ENCODE results near the gene ABCA4. TPM values are rescaled to one million over a fixed set of nuclear protein-coding genes. Genes with fewer than 3 reads are reported as not detected.

Gene ABCA4
- total RNA-seq, 4 donors from 2014 or later, result 0.49 to 2.0 (median 1.0) TPM; not detected in 1

- Histone ChIP-seq H3K4me1 (peaks cover 0 to 6% of the 10 kb centered on the region in 2 donors), H3K27ac (no peak overlapping the region), H3K27me3 (no peaks in the 10 kb centered on the region), H3K4me3 (no peak overlapping the region), H3K36me3 (no peaks in the 10 kb centered on the region), H3K9me3 (no peaks in the 10 kb centered on the region)
- intact Hi-C loops (cut with DNase I; ENCODE audit: low total_unique reads), result no loop called here
- no peak for DNase-seq
- no peak for TF ChIP-seq POLR2A (IDR thresholded peaks at IDR 0.05)
- no peak for TF ChIP-seq CTCF (IDR thresholded peaks at IDR 0.05)
These were observed 143.4 kb downstream of the ABCA4 start for GRCh38 chr1:93977598-93977945.

GRCh38 chr1:93976711-93977597 lies 144.0 kb downstream of the ABCA4 start:
- no peak for DNase-seq
- TF ChIP-seq POLR2A (IDR thresholded peaks at IDR 0.05) (no peak), CTCF (IDR thresholded peaks at IDR 0.05) (no peak)
- intact Hi-C loops (cut with DNase I; ENCODE audit: low total_unique reads), result no loop called here
- H3K27me3 ChIP-seq, result no peaks in the 10 kb centered on the region
- H3K9me3 ChIP-seq, result no peaks in the 10 kb centered on the region
- H3K36me3 ChIP-seq, result no peaks in the 10 kb centered on the region
- no peak overlapping the region for H3K4me3 ChIP-seq
- peaks cover 0 to 6% of the 10 kb centered on the region in 2 donors for H3K4me1 ChIP-seq
- H3K27ac ChIP-seq, result no peak overlapping the region

GRCh38 chr1:93976291-93976690 lies 144.7 kb downstream of the ABCA4 start:
- no peaks in the 10 kb centered on the region for H3K9me3 ChIP-seq
- no peak for TF ChIP-seq CTCF (IDR thresholded peaks at IDR 0.05)
- no peak for TF ChIP-seq POLR2A (IDR thresholded peaks at IDR 0.05)
- no peak overlapping the region for H3K27ac ChIP-seq
- no peak for DNase-seq
- no peaks in the 10 kb centered on the region for H3K27me3 ChIP-seq
- no peaks in the 10 kb centered on the region for H3K36me3 ChIP-seq
- peaks cover 0 to 6% of the 10 kb centered on the region in 2 donors for H3K4me1 ChIP-seq
- H3K4me3 ChIP-seq, result no peak overlapping the region
- intact Hi-C loops (cut with DNase I; ENCODE audit: low total_unique reads), result no loop called here

- intact Hi-C loops (cut with DNase I; ENCODE audit: low total_unique reads), result no loop called here
- DNase-seq, result no peak
These were observed 148.6 kb downstream of the ABCA4 start for GRCh38 chr1:93972341-93972740.

More at GRCh38 chr1:93972341-93972740, 148.6 kb downstream of the ABCA4 start:
- Histone ChIP-seq H3K27me3 (no peaks in the 10 kb centered on the region), H3K36me3 (no peaks in the 10 kb centered on the region), H3K4me3 (no peak overlapping the region), H3K4me1 (no peaks in the 10 kb centered on the region), H3K27ac (no peak overlapping the region), H3K9me3 (no peaks in the 10 kb centered on the region)
- no peak for TF ChIP-seq CTCF (IDR thresholded peaks at IDR 0.05)
- TF ChIP-seq POLR2A (IDR thresholded peaks at IDR 0.05), result no peak
